ENCODE results near the gene HMCN1.

DNA sequence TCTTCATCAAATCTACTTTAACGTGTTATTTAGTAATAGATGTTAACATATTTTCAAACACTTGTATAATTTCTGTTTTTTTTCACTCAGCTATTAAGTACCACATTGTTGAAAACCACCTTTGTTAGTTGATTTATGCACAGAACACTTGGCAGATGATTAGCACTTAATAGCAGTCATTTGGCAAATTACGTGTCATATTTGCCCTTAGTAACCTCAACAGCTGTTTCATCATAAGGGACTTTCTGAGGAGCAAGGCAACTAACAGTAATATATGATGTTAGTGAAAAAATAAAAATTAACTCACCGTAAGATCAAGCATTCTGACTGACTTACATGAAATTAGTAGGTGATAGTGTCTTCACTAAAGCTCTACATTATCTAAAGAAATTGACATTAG lies 186.4 kb downstream of the HMCN1 start:
- TF ChIP-seq, protein P1, sequence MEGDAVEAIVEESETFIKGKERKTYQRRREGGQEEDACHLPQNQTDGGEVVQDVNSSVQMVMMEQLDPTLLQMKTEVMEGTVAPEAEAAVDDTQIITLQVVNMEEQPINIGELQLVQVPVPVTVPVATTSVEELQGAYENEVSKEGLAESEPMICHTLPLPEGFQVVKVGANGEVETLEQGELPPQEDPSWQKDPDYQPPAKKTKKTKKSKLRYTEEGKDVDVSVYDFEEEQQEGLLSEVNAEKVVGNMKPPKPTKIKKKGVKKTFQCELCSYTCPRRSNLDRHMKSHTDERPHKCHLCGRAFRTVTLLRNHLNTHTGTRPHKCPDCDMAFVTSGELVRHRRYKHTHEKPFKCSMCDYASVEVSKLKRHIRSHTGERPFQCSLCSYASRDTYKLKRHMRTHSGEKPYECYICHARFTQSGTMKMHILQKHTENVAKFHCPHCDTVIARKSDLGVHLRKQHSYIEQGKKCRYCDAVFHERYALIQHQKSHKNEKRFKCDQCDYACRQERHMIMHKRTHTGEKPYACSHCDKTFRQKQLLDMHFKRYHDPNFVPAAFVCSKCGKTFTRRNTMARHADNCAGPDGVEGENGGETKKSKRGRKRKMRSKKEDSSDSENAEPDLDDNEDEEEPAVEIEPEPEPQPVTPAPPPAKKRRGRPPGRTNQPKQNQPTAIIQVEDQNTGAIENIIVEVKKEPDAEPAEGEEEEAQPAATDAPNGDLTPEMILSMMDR (IDR thresholded peaks at IDR 0.05; ENCODE audit: low read depth, low read length), result no peak
- TF ChIP-seq MYC (IDR thresholded peaks at IDR 0.05; ENCODE audit: low read depth, low read length) (no peak), POLR2A (IDR thresholded peaks at IDR 0.05; ENCODE audit: extremely low read depth, insufficient read length) (no peak)
- TF ChIP-seq, protein P2, sequence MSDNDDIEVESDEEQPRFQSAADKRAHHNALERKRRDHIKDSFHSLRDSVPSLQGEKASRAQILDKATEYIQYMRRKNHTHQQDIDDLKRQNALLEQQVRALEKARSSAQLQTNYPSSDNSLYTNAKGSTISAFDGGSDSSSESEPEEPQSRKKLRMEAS (IDR thresholded peaks at IDR 0.05; ENCODE audit: low read depth, low read length), result no peak
